HCT116 (cell line): ENCODE measurements around the gene PCP4. TPM values are rescaled to one million over a fixed set of nuclear protein-coding genes. Genes with fewer than 3 reads are reported as not detected.

Experiments used
- ATAC-seq: fragments of 200-7000 bp; cut with Tn5 transposase; 2 replicates; pipeline ENCODE4 v1.9.1; 2020; ENCODE audit warnings: mild to moderate bottlenecking, moderate library complexity
- BruUV-seq: library from RNA; stranded (reverse); fragments of 400-500 nt; replicated peaks from 2 replicates; lab custom pipeline; 2021; lab: Mats Ljungman, UMichigan
- CTCF ChIA-PET: fragments of 300-600 bp; sonication (Branson Sonifier 250); formaldehyde crosslinking; loops from one replicate; lab custom pipeline; 2021; ENCODE audit warnings: antibody characterized with exemption; lab: Charles Lee
- POLR2A ChIA-PET: fragments of 300-600, 350-600 bp; sonication (Branson Sonifier 250); formaldehyde crosslinking; loops from one replicate; lab custom pipeline; 2021; ENCODE audit warnings: antibody characterized with exemption; lab: Charles Lee
- RAD21 ChIA-PET, 2 experiments: fragments of 300-600 bp; sonication (Branson Sonifier 250); formaldehyde crosslinking; loops; one replicate each; lab custom pipeline; 2023; ENCODE audit warnings: low total read pairs in 2 of 2; ENCODE audit not compliant: uncharacterized antibody in 2 of 2, unreplicated experiment in 2 of 2, low non-redundant PET in 1 of 2; lab: Charles Lee
- DNase-seq: peaks from one replicate; pipeline ENCODE4 v3.0.0-alpha.2; 2010; ENCODE audit warnings: low read depth, low spot score
- H2AFZ ChIP-seq: fragments of 200-600 bp; shearing (Covaris generic), sonication (generic); 2 replicates; pipeline ENCODE4 v1.6.1; 2017; ENCODE audit warnings: low read depth, mixed run types, mixed read lengths, antibody characterized with exemption, low read length; ENCODE audit not compliant: poor library complexity, severe bottlenecking
- H3K27ac ChIP-seq: 2 replicates; pipeline ENCODE4 v1.5.1; 2012; ENCODE audit warnings: low read depth, low read length
- H3K27me3 ChIP-seq: fragments of 200-600 bp; sonication (generic); 2 replicates; pipeline ENCODE4 v1.6.1; 2016; ENCODE audit warnings: mixed run types, low read length, mixed read lengths; ENCODE audit not compliant: insufficient read depth
- H3K36me3 ChIP-seq, 2 experiments: fragments of 200-500 bp in 1 of 2; fragments of 200-600 bp in 1 of 2; sonication (Bioruptor generic) in 1 of 2; sonication (generic) in 1 of 2; 2 replicates each; pipeline versions ENCODE4 v1.5.1 to v1.6.1; 2014 to 2016; ENCODE audit warnings: low read length in 2 of 2, inconsistent platforms in 1 of 2, mixed read lengths in 1 of 2, mixed run types in 1 of 2; ENCODE audit not compliant: insufficient read depth in 2 of 2, control insufficient read depth in 1 of 2
- H3K4me1 ChIP-seq, 2 experiments: fragments of 200-600 bp in 1 of 2; sonication (generic) in 1 of 2; 2 replicates each; pipeline versions ENCODE4 v1.5.1 to v1.6.1; 2012 to 2017; ENCODE audit warnings: low read length in 2 of 2, inconsistent platforms in 1 of 2, mild to moderate bottlenecking in 1 of 2, mixed read lengths in 1 of 2, mixed run types in 1 of 2, moderate library complexity in 1 of 2; ENCODE audit not compliant: insufficient read depth in 2 of 2, control insufficient read depth in 1 of 2
- H3K4me2 ChIP-seq: fragments of 200-600 bp; sonication (generic); 2 replicates; pipeline ENCODE4 v1.6.1; 2017; ENCODE audit warnings: mixed run types, low read length, mixed read lengths
- H3K4me3 ChIP-seq, 2 experiments: fragments of 200-600 bp in 1 of 2; sonication (generic) in 1 of 2; replicated peaks in 1 of 2; 2 replicates each; pipeline ENCODE4 v1.5.1; 2011 to 2016; ENCODE audit warnings: low read length in 2 of 2, control low read depth in 1 of 2, low read depth in 1 of 2, mild to moderate bottlenecking in 1 of 2, mixed read lengths in 1 of 2, mixed run types in 1 of 2
- H3K79me2 ChIP-seq: fragments of 200-600 bp; sonication (generic); 2 replicates; pipeline ENCODE4 v1.6.1; 2017; ENCODE audit warnings: mild to moderate bottlenecking, mixed run types, low read length, moderate library complexity, mixed read lengths; ENCODE audit not compliant: insufficient read depth
- H3K9ac ChIP-seq: fragments of 200-600 bp; sonication (generic); 2 replicates; pipeline ENCODE4 v1.6.1; 2016; ENCODE audit warnings: low read length, mixed read lengths
- H3K9me2 ChIP-seq: fragments of 200-600 bp; sonication (generic), shearing (Covaris generic); 2 replicates; pipeline ENCODE4 v1.6.1; 2017; ENCODE audit warnings: mixed run types, mild to moderate bottlenecking, moderate library complexity; ENCODE audit not compliant: insufficient read depth
- H3K9me3 ChIP-seq, 2 experiments: fragments of 200-500 bp in 1 of 2; fragments of 200-600 bp in 1 of 2; sonication (Bioruptor generic) in 1 of 2; sonication (generic) in 1 of 2; 2 replicates each; pipeline ENCODE4 v1.6.1; 2014 to 2017; ENCODE audit warnings: low read length in 2 of 2, mixed read lengths in 2 of 2, inconsistent platforms in 1 of 2, low read depth in 1 of 2, mild to moderate bottlenecking in 1 of 2, mixed run types in 1 of 2, moderate library complexity in 1 of 2; ENCODE audit not compliant: control insufficient read depth in 1 of 2, insufficient read depth in 1 of 2
- H4K20me1 ChIP-seq: fragments of 200-600 bp; sonication (generic), shearing (Covaris generic); 2 replicates; pipeline ENCODE4 v1.6.1; 2017; ENCODE audit warnings: mixed run types, mild to moderate bottlenecking, moderate library complexity; ENCODE audit not compliant: insufficient read depth
- CBX3 ChIP-seq: IDR thresholded peaks from 2 replicates; pipeline ENCODE4 v1.6.1; 2012; ENCODE audit warnings: low read depth
- EGR1 ChIP-seq: IDR thresholded peaks from 2 replicates; pipeline ENCODE4 v1.6.1; 2012; ENCODE audit warnings: low read depth
- EZH2 ChIP-seq: fragments of 200-600 bp; sonication (generic); IDR thresholded peaks from 2 replicates; pipeline ENCODE4 v1.6.1; 2017; ENCODE audit warnings: antibody characterized with exemption, mixed run types
- EZH2phosphoT487 ChIP-seq: fragments of 200-600 bp; IDR thresholded peaks from 2 replicates; pipeline ENCODE4 v1.6.1; 2018; ENCODE audit warnings: antibody characterized with exemption, borderline replicate concordance
- FOSL1 ChIP-seq: IDR thresholded peaks from 2 replicates; pipeline ENCODE4 v1.6.1; 2012; ENCODE audit warnings: low read depth
- JUND ChIP-seq: IDR thresholded peaks from 2 replicates; pipeline ENCODE4 v1.6.1; 2012
- POLR2A ChIP-seq: IDR thresholded peaks from 2 replicates; pipeline ENCODE4 v1.7.0; 2011; ENCODE audit warnings: borderline replicate concordance; ENCODE audit not compliant: insufficient read depth, insufficient read length; ENCODE audit errors: extremely low read depth
- POLR2AphosphoS5 ChIP-seq: IDR thresholded peaks from 2 replicates; pipeline ENCODE4 v1.6.1; 2011; ENCODE audit warnings: mild to moderate bottlenecking, low read depth, low read length, moderate library complexity
- RAD21 ChIP-seq: IDR thresholded peaks from 2 replicates; pipeline ENCODE4 v1.6.1; 2012; ENCODE audit warnings: low read depth, mild to moderate bottlenecking
- SIN3A ChIP-seq: IDR thresholded peaks from 2 replicates; pipeline ENCODE4 v1.6.1; 2012; ENCODE audit warnings: low read depth
- SP1 ChIP-seq: IDR thresholded peaks from 2 replicates; pipeline ENCODE4 v1.6.1; 2012; ENCODE audit warnings: low read depth
- SRF ChIP-seq: IDR thresholded peaks from 2 replicates; pipeline ENCODE4 v1.6.1; 2012; ENCODE audit warnings: low read depth
- TCF7L2 ChIP-seq: IDR thresholded peaks from 2 replicates; pipeline ENCODE4 v1.7.0; 2011; ENCODE audit warnings: borderline replicate concordance, inconsistent platforms; ENCODE audit not compliant: insufficient read depth, insufficient read length; ENCODE audit errors: extremely low read depth
- YY1 ChIP-seq: IDR thresholded peaks from 2 replicates; pipeline ENCODE4 v1.6.1; 2011; ENCODE audit warnings: low read length, low read depth, moderate library complexity, mild to moderate bottlenecking; ENCODE audit not compliant: insufficient replicate concordance; ENCODE audit errors: extremely low read depth
- ZFX ChIP-seq: fragments of 450-650 bp; IDR thresholded peaks from 2 replicates; pipeline ENCODE4 v1.6.1; 2017
- ZNF274 ChIP-seq: fragments of 200-500 bp; sonication (Bioruptor generic); IDR thresholded peaks from 2 replicates; pipeline ENCODE4 v1.6.1; 2014; ENCODE audit warnings: mild to moderate bottlenecking, low read depth, low read length, inconsistent platforms
- intact Hi-C: fragments of 100-400 bp; cut with micrococcal nuclease; formaldehyde crosslinking; loops from 2 replicates; pipeline ENCODE4 v1.10.0; 2022
- total RNA-seq: library from RNA; stranded (reverse); gene quantifications from one replicate; pipeline ENCODE4 v1.2.1, GENCODE V29; 2021; ENCODE audit not compliant: unreplicated experiment
- TF ChIP-seq, protein P1 (sequence below): IDR thresholded peaks from 2 replicates; pipeline ENCODE4 v1.6.1; 2012; ENCODE audit warnings: low read depth
- TF ChIP-seq, protein P2 (sequence below): IDR thresholded peaks from 2 replicates; pipeline ENCODE4 v1.6.1; 2012
- TF ChIP-seq, protein P3 (sequence below): IDR thresholded peaks from 2 replicates; pipeline ENCODE4 v1.6.1; 2012
- TF ChIP-seq, protein P4 (sequence below): IDR thresholded peaks from 2 replicates; pipeline ENCODE4 v1.6.1; 2011; ENCODE audit warnings: mild to moderate bottlenecking, low read length, moderate library complexity; ENCODE audit not compliant: insufficient replicate concordance; ENCODE audit errors: extremely low read depth

PCP4 gene
- total RNA-seq, 1 experiment from 2014 or later: not detected

DNA sequence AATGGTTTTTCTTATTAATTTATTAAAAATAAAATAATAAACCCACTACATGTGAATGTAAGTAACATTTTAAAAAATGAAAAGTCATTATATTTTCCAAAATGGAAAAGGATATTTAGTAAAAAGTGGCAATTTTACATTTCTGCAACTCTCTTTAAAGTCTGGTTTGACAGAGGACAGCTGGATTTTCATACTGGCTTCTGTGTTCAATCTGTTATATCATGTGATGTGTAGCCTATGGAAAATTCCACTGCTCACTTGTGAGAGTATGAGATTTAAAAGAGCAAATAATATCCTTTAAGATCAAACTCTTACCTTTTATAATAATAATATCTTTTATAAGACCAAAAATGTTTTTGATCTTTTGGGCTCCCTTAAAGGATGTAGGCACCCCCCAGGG lies 33.7 kb downstream of the PCP4 start:
- BruUV-seq: no TSS peak
- no peaks in the 10 kb centered on the region for H4K20me1 ChIP-seq
- no peak overlapping the region for H2AFZ ChIP-seq
- H3K4me3 ChIP-seq: no peak overlapping the region
- ChIA-PET POLR2A (no interaction called here), RAD21 (no interaction called here), CTCF (no interaction called here)
- no peaks in the 10 kb centered on the region for H3K9me2 ChIP-seq
- TF ChIP-seq, protein P1, sequence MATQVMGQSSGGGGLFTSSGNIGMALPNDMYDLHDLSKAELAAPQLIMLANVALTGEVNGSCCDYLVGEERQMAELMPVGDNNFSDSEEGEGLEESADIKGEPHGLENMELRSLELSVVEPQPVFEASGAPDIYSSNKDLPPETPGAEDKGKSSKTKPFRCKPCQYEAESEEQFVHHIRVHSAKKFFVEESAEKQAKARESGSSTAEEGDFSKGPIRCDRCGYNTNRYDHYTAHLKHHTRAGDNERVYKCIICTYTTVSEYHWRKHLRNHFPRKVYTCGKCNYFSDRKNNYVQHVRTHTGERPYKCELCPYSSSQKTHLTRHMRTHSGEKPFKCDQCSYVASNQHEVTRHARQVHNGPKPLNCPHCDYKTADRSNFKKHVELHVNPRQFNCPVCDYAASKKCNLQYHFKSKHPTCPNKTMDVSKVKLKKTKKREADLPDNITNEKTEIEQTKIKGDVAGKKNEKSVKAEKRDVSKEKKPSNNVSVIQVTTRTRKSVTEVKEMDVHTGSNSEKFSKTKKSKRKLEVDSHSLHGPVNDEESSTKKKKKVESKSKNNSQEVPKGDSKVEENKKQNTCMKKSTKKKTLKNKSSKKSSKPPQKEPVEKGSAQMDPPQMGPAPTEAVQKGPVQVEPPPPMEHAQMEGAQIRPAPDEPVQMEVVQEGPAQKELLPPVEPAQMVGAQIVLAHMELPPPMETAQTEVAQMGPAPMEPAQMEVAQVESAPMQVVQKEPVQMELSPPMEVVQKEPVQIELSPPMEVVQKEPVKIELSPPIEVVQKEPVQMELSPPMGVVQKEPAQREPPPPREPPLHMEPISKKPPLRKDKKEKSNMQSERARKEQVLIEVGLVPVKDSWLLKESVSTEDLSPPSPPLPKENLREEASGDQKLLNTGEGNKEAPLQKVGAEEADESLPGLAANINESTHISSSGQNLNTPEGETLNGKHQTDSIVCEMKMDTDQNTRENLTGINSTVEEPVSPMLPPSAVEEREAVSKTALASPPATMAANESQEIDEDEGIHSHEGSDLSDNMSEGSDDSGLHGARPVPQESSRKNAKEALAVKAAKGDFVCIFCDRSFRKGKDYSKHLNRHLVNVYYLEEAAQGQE: no peak
- TF ChIP-seq ZNF274 (no peak), EGR1 (no peak), SRF (no peak), CBX3 (no peak), ZFX (no peak), RAD21 (no peak), SIN3A (no peak), EZH2 (no peak), YY1 (no peak), POLR2A (no peak), POLR2AphosphoS5 (no peak), SP1 (no peak), EZH2phosphoT487 (no peak), TCF7L2 (no peak), JUND (no peak), FOSL1 (no peak)
- TF ChIP-seq, protein P2, sequence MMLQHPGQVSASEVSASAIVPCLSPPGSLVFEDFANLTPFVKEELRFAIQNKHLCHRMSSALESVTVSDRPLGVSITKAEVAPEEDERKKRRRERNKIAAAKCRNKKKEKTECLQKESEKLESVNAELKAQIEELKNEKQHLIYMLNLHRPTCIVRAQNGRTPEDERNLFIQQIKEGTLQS: no peak
- TF ChIP-seq, protein P3, sequence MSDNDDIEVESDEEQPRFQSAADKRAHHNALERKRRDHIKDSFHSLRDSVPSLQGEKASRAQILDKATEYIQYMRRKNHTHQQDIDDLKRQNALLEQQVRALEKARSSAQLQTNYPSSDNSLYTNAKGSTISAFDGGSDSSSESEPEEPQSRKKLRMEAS: no peak
- TF ChIP-seq, protein P4, sequence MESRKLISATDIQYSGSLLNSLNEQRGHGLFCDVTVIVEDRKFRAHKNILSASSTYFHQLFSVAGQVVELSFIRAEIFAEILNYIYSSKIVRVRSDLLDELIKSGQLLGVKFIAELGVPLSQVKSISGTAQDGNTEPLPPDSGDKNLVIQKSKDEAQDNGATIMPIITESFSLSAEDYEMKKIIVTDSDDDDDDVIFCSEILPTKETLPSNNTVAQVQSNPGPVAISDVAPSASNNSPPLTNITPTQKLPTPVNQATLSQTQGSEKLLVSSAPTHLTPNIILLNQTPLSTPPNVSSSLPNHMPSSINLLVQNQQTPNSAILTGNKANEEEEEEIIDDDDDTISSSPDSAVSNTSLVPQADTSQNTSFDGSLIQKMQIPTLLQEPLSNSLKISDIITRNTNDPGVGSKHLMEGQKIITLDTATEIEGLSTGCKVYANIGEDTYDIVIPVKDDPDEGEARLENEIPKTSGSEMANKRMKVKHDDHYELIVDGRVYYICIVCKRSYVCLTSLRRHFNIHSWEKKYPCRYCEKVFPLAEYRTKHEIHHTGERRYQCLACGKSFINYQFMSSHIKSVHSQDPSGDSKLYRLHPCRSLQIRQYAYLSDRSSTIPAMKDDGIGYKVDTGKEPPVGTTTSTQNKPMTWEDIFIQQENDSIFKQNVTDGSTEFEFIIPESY: no peak
- no peaks in the 10 kb centered on the region for H3K27me3 ChIP-seq
- no peak overlapping the region for H3K4me2 ChIP-seq
- no peak overlapping the region for H3K9ac ChIP-seq
- no peak for DNase-seq
- H3K9me3 ChIP-seq: no peaks in the 10 kb centered on the region
- intact Hi-C loops: no loop called here
- no peaks in the 10 kb centered on the region for H3K4me1 ChIP-seq
- no peaks in the 10 kb centered on the region for H3K79me2 ChIP-seq
- no peaks in the 10 kb centered on the region for H3K36me3 ChIP-seq
- no peak overlapping the region for H3K27ac ChIP-seq
- ATAC-seq: no peak
